Cardiac muscle cell (in vitro differentiated cells and primary cell): ENCODE measurements around the gene JAML. TPM values are rescaled to one million over a fixed set of nuclear protein-coding genes. Genes with fewer than 3 reads are reported as not detected.

Source experiments
- DNase-seq, 2 donors: peaks; one replicate each; pipeline versions ENCODE4 v3.0.0 to v3.0.0-alpha.2; 2010 to 2017; ENCODE audit warnings: low read depth in 1 of 2, low spot score in 1 of 2
- H3K27ac ChIP-seq: fragments of 200-600 bp; sonication (generic); 2 replicates; pipeline ENCODE4 v1.5.1; 2016
- H3K27me3 ChIP-seq: fragments of 200-600 bp; sonication (generic); 2 replicates; pipeline ENCODE4 v1.6.0; 2016; ENCODE audit warnings: control low read depth
- H3K36me3 ChIP-seq: fragments of 200-600 bp; sonication (generic); 2 replicates; pipeline ENCODE4 v1.5.1; 2016; ENCODE audit warnings: control low read depth
- H3K4me1 ChIP-seq: fragments of 200-600 bp; sonication (generic); 2 replicates; pipeline ENCODE4 v1.8.1; 2017; ENCODE audit warnings: low read depth, mild to moderate bottlenecking, mixed run types
- H3K4me3 ChIP-seq: fragments of 200-600 bp; sonication (generic); 2 replicates; pipeline ENCODE4 v1.5.1; 2016; ENCODE audit warnings: mild to moderate bottlenecking
- H3K9me3 ChIP-seq: fragments of 200-600 bp; sonication (generic); 2 replicates; pipeline ENCODE4 v1.5.1; 2017; ENCODE audit warnings: low read depth, mild to moderate bottlenecking, control low read depth
- CTCF ChIP-seq: IDR thresholded peaks from 2 replicates; pipeline ENCODE4 v1.5.1; 2012; ENCODE audit warnings: low read depth, mild to moderate bottlenecking, low read length
- polyA plus RNA-seq: library from polyadenylated mRNA; unstranded; fragments of >200 nt; fragmentation: Nextera tagmentation; extraction: Ambion mirVana; gene quantifications from 2 replicates; pipeline ENCODE4 v1.2.1, GENCODE V29; 2016
- total RNA-seq: library from RNA; depleted of rRNA; stranded (reverse); fragments of >200 nt; gene quantifications from 2 replicates; pipeline ENCODE4 v1.2.3, GENCODE V29; 2016

Gene JAML
- total and polyA plus RNA-seq, 2 experiments from 2014 or later: not detected

- Histone ChIP-seq H3K9me3 (no peaks in the 10 kb centered on the region), H3K4me1 (peaks cover 18% of the 10 kb centered on the region), H3K27ac (no peak within 1 kb of the TSS), H3K27me3 (peaks cover 25% of the 10 kb centered on the region), H3K4me3 (peak within 1 kb of the TSS; percentile 42), H3K36me3 (no peaks in the 10 kb centered on the region)
- peak; percentile 30 to 55 for DNase-seq
- TF ChIP-seq CTCF: no peak
Measured at GRCh38 chr11:118175993-118176777, 48.6 kb downstream of the JAML start, which contains the start of gene SCN2B. Gene SCN2B (minus strand): TSS chr11:118176639. CDS start chr11:118176431, 208 bp downstream.

GRCh38 chr11:118175031-118175992 is 49.5 kb downstream of the JAML start:
- H3K27me3 ChIP-seq: peaks cover 33% of the 10 kb centered on the region
- peaks cover 14% of the 10 kb centered on the region for H3K4me1 ChIP-seq
- H3K9me3 ChIP-seq: no peaks in the 10 kb centered on the region
- no peak overlapping the region for H3K27ac ChIP-seq
- peak overlapping the region; percentile 42 for H3K4me3 ChIP-seq
- TF ChIP-seq CTCF: no peak
- DNase-seq: peak in 1 of 2 donors; percentile 11
- H3K36me3 ChIP-seq: no peaks in the 10 kb centered on the region

- no peak for DNase-seq
- no peak overlapping the region for H3K27ac ChIP-seq
- H3K27me3 ChIP-seq: peaks cover 46% of the 10 kb centered on the region
- no peaks in the 10 kb centered on the region for H3K9me3 ChIP-seq
- no peak for TF ChIP-seq CTCF
- H3K4me1 ChIP-seq: peaks cover 14% of the 10 kb centered on the region
- no peak overlapping the region for H3K4me3 ChIP-seq
- no peaks in the 10 kb centered on the region for H3K36me3 ChIP-seq
Measured at GRCh38 chr11:118174006-118174567, 50.7 kb downstream of the JAML start.

- Histone ChIP-seq H3K4me3 (no peak overlapping the region), H3K27ac (no peak overlapping the region), H3K9me3 (no peaks in the 10 kb centered on the region), H3K4me1 (peaks cover 14% of the 10 kb centered on the region), H3K27me3 (peaks cover 63% of the 10 kb centered on the region), H3K36me3 (no peaks in the 10 kb centered on the region)
- no peak for TF ChIP-seq CTCF
- no peak for DNase-seq
Measured at GRCh38 chr11:118172356-118172755, 52.5 kb downstream of the JAML start.
